H9 (cell line): Measurements from ENCODE around the gene PCYT1B. TPM values are rescaled to one million over a fixed set of nuclear protein-coding genes. Genes with fewer than 3 reads are reported as not detected.

Experiments used
- DNase-seq: peaks from one replicate; pipeline ENCODE4 v3.0.0-alpha.2; 2017
- H2AFZ ChIP-seq: one replicate; pipeline ENCODE4 v1.6.1; 2013; ENCODE audit warnings: mild to moderate bottlenecking, low read length, control low read depth, moderate library complexity
- H2AK5ac ChIP-seq: 2 replicates; pipeline ENCODE4 v1.6.1; 2013; ENCODE audit warnings: low read length, control low read depth, mixed read lengths; ENCODE audit not compliant: insufficient read length
- H2BK120ac ChIP-seq: one replicate; pipeline ENCODE4 v1.6.1; 2013; ENCODE audit warnings: low read depth, mild to moderate bottlenecking, low read length, control low read depth, inconsistent platforms; ENCODE audit not compliant: poor library complexity, severe bottlenecking
- H2BK12ac ChIP-seq: 2 replicates; pipeline ENCODE4 v1.6.1; 2013; ENCODE audit warnings: low read length, control low read depth, mixed read lengths, low read depth; ENCODE audit not compliant: insufficient read length
- H2BK15ac ChIP-seq: 2 replicates; pipeline ENCODE4 v1.6.1; 2013; ENCODE audit warnings: low read depth, low read length, control low read depth
- H2BK20ac ChIP-seq: one replicate; pipeline ENCODE4 v1.6.1; 2013; ENCODE audit warnings: low read depth, mild to moderate bottlenecking, low read length, control low read depth, inconsistent platforms; ENCODE audit not compliant: poor library complexity, severe bottlenecking
- H2BK5ac ChIP-seq: 2 replicates; pipeline ENCODE4 v1.6.1; 2013; ENCODE audit warnings: low read length, control low read depth, mixed read lengths; ENCODE audit not compliant: insufficient read length
- H3K14ac ChIP-seq: 2 replicates; pipeline ENCODE4 v1.6.1; 2013; ENCODE audit warnings: low read length, control low read depth; ENCODE audit not compliant: insufficient read depth
- H3K18ac ChIP-seq: 2 replicates; pipeline ENCODE4 v1.6.1; 2013; ENCODE audit warnings: low read depth, mild to moderate bottlenecking, mixed read lengths, low read length, control low read depth; ENCODE audit not compliant: insufficient read length
- H3K23ac ChIP-seq: 2 replicates; pipeline ENCODE4 v1.6.1; 2013; ENCODE audit warnings: low read length, control low read depth, mixed read lengths, low read depth; ENCODE audit not compliant: insufficient read length
- H3K23me2 ChIP-seq: 2 replicates; pipeline ENCODE4 v1.6.1; 2013; ENCODE audit warnings: low read depth, mild to moderate bottlenecking, mixed read lengths, low read length, control low read depth; ENCODE audit not compliant: insufficient read length, poor library complexity, severe bottlenecking
- H3K27ac ChIP-seq: 2 replicates; pipeline ENCODE4 v1.5.1; 2013; ENCODE audit warnings: low read length, control low read depth, mixed read lengths, low read depth; ENCODE audit not compliant: insufficient read length
- H3K27me3 ChIP-seq: 2 replicates; pipeline ENCODE4 v1.6.1; 2013; ENCODE audit warnings: low read length, control low read depth, inconsistent platforms; ENCODE audit not compliant: insufficient read depth
- H3K4ac ChIP-seq: 2 replicates; pipeline ENCODE4 v1.6.1; 2013; ENCODE audit warnings: low read depth, mild to moderate bottlenecking, control low read depth, inconsistent platforms, low read length, moderate library complexity
- H3K4me1 ChIP-seq: 2 replicates; pipeline ENCODE4 v1.6.1; 2013; ENCODE audit warnings: low read length, control low read depth, inconsistent platforms; ENCODE audit not compliant: insufficient read depth
- H3K4me2 ChIP-seq: 2 replicates; pipeline ENCODE4 v1.6.1; 2013; ENCODE audit warnings: low read length, control low read depth, mixed read lengths; ENCODE audit not compliant: insufficient read length, insufficient read depth
- H3K56ac ChIP-seq: 2 replicates; pipeline ENCODE4 v1.6.1; 2013; ENCODE audit warnings: low read depth, mild to moderate bottlenecking, mixed read lengths, low read length, control low read depth; ENCODE audit not compliant: insufficient read length
- H3K79me1 ChIP-seq: 2 replicates; pipeline ENCODE4 v1.6.1; 2013; ENCODE audit warnings: low read depth, mild to moderate bottlenecking, moderate library complexity, low read length, control low read depth, inconsistent platforms; ENCODE audit not compliant: insufficient read depth, poor library complexity, severe bottlenecking
- H3K79me2 ChIP-seq: 2 replicates; pipeline ENCODE4 v1.6.1; 2013; ENCODE audit warnings: low read length, control low read depth, inconsistent platforms; ENCODE audit not compliant: insufficient read depth
- H3K9ac ChIP-seq: 2 replicates; pipeline ENCODE4 v1.6.1; 2013; ENCODE audit warnings: low read length, control low read depth, mixed read lengths; ENCODE audit not compliant: insufficient read length; ENCODE audit errors: extremely low read depth
- H3K9me3 ChIP-seq: one replicate; pipeline ENCODE4 v1.6.1; 2013; ENCODE audit warnings: low read depth, low read length, inconsistent platforms; ENCODE audit not compliant: control insufficient read depth
- H3T11ph ChIP-seq: one replicate; pipeline ENCODE4 v1.6.1; 2013; ENCODE audit warnings: mild to moderate bottlenecking, low read length, control low read depth, inconsistent platforms
- H4K20me1 ChIP-seq: one replicate; pipeline ENCODE4 v1.6.1; 2013; ENCODE audit not compliant: control insufficient read depth, insufficient read length, insufficient read depth
- H4K5ac ChIP-seq: 2 replicates; pipeline ENCODE4 v1.6.1; 2013; ENCODE audit warnings: low read depth, mild to moderate bottlenecking, mixed read lengths, low read length, control low read depth; ENCODE audit not compliant: insufficient read length
- H4K8ac ChIP-seq: replicated peaks from 2 replicates; pipeline ENCODE4 v1.6.1; 2013; ENCODE audit warnings: low read length, control low read depth, mixed read lengths, low read depth; ENCODE audit not compliant: insufficient read length
- H4K91ac ChIP-seq: 2 replicates; pipeline ENCODE4 v1.6.1; 2013; ENCODE audit warnings: low read depth, mild to moderate bottlenecking, moderate library complexity, mixed read lengths, low read length, control low read depth; ENCODE audit not compliant: insufficient read length
- H3K27ac Mint-ChIP-seq, 3 experiments: 2 replicates in 2 of 3; 3 replicates in 1 of 3; pipeline ENCODE4 v1.8.0; 2020 to 2021; ENCODE audit warnings: mixed read lengths in 3 of 3, mild to moderate bottlenecking in 1 of 3, moderate library complexity in 1 of 3
- H3K27me3 Mint-ChIP-seq: 2 replicates; pipeline ENCODE4 v1.8.0; 2021; ENCODE audit warnings: low read depth, mild to moderate bottlenecking, moderate library complexity, mixed read lengths
- H3K36me3 Mint-ChIP-seq, 3 experiments: 2 replicates in 2 of 3; 3 replicates in 1 of 3; pipeline ENCODE4 v1.8.0; 2020 to 2021; ENCODE audit warnings: low read depth in 3 of 3, mixed read lengths in 3 of 3; ENCODE audit not compliant: insufficient read depth in 1 of 3
- H3K4me1 Mint-ChIP-seq, 2 experiments: 2 replicates each; pipeline ENCODE4 v1.8.0; 2020; ENCODE audit warnings: mixed read lengths in 2 of 2
- H3K4me3 Mint-ChIP-seq, 2 experiments: 2 replicates in 1 of 2; 3 replicates in 1 of 2; pipeline ENCODE4 v1.8.0; 2020 to 2021; ENCODE audit warnings: mild to moderate bottlenecking in 2 of 2, mixed read lengths in 2 of 2, moderate library complexity in 1 of 2
- H3K9me3 Mint-ChIP-seq, 2 experiments: 2 replicates in 1 of 2; 3 replicates in 1 of 2; pipeline ENCODE4 v1.8.0; 2020; ENCODE audit warnings: mild to moderate bottlenecking in 2 of 2, mixed read lengths in 2 of 2, moderate library complexity in 1 of 2
- WGBS: extraction: QIAGEN DNeasy Blood & Tissue Kit; methylation state at CpG from one replicate; pipeline ENCODE4 v1.1.7; 2013; ENCODE audit warnings: missing lambda C conversion rate, low lambda C conversion rate, mixed read lengths; ENCODE audit not compliant: insufficient read length; ENCODE audit errors: extremely low coverage; 5-methylcytosine and 5-hydroxymethylcytosine counted together
- total RNA-seq: library from RNA; stranded (reverse); gene quantifications from 2 replicates; pipeline ENCODE4 v1.2.1, GENCODE V29; 2021
- TF ChIP-seq, protein P1 (sequence below): fragments of 200-600 bp; sonication (generic); conservative IDR thresholded peaks from 3 replicates; pipeline ENCODE4 v1.8.0; 2021; ENCODE audit warnings: antibody characterized with exemption, mild to moderate bottlenecking

Gene PCYT1B
- total RNA-seq, 1 experiment from 2014 or later = 29.1 TPM

- Mint-ChIP-seq H3K4me3 (no peak overlapping the region), H3K27me3 (peaks cover 4% of the 10 kb centered on the region; the same call in 1 of the 2 replicates), H3K4me1 (peaks cover 22 to 25% of the 10 kb centered on the region in 2 experiments), H3K27ac (no peak overlapping the region), H3K9me3 (no peaks in the 10 kb centered on the region), H3K36me3 (no peaks in the 10 kb centered on the region)
- no peaks in the 10 kb centered on the region for H3K23me2 ChIP-seq
- no peak overlapping the region for H3K4me2 ChIP-seq
- no peak overlapping the region for H3K56ac ChIP-seq
- no CpG with 5 or more reads among the region's 1 CpG for WGBS
- H3K23ac ChIP-seq = no peak overlapping the region
- H4K5ac ChIP-seq = no peak overlapping the region
- no peak overlapping the region for H3K27ac ChIP-seq
- no peak for DNase-seq
- H3K4me1 ChIP-seq = no peaks in the 10 kb centered on the region; the same call in 1 of the 2 replicates
- H3K4ac ChIP-seq = no peak overlapping the region
- TF ChIP-seq, protein P1, sequence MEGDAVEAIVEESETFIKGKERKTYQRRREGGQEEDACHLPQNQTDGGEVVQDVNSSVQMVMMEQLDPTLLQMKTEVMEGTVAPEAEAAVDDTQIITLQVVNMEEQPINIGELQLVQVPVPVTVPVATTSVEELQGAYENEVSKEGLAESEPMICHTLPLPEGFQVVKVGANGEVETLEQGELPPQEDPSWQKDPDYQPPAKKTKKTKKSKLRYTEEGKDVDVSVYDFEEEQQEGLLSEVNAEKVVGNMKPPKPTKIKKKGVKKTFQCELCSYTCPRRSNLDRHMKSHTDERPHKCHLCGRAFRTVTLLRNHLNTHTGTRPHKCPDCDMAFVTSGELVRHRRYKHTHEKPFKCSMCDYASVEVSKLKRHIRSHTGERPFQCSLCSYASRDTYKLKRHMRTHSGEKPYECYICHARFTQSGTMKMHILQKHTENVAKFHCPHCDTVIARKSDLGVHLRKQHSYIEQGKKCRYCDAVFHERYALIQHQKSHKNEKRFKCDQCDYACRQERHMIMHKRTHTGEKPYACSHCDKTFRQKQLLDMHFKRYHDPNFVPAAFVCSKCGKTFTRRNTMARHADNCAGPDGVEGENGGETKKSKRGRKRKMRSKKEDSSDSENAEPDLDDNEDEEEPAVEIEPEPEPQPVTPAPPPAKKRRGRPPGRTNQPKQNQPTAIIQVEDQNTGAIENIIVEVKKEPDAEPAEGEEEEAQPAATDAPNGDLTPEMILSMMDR = no peak
- H2BK20ac ChIP-seq = no peak overlapping the region
- H2AK5ac ChIP-seq = no peak overlapping the region
- no peak overlapping the region for H2BK12ac ChIP-seq
- H2AFZ ChIP-seq = no peak overlapping the region
- no peaks in the 10 kb centered on the region for H3K79me2 ChIP-seq
- H2BK15ac ChIP-seq = no peak overlapping the region
- H3K14ac ChIP-seq = no peak overlapping the region
- H3T11ph ChIP-seq = no peak overlapping the region
- H4K20me1 ChIP-seq = no peaks in the 10 kb centered on the region
- no peak overlapping the region for H4K8ac ChIP-seq
- no peaks in the 10 kb centered on the region; the same call in 1 of the 2 replicates for H3K27me3 ChIP-seq
- H3K18ac ChIP-seq = no peak overlapping the region
- no peak overlapping the region for H2BK5ac ChIP-seq
- H3K9me3 ChIP-seq = no peaks in the 10 kb centered on the region
- H4K91ac ChIP-seq = no peak overlapping the region
- no peak overlapping the region for H2BK120ac ChIP-seq
- no peak overlapping the region for H3K9ac ChIP-seq
- H3K79me1 ChIP-seq = no peaks in the 10 kb centered on the region
Observed at GRCh38 chrX:24659106-24659505, 12.0 kb upstream of the PCYT1B start.
